MCF 10A (cell line): ENCODE results near the gene BRF1. TPM values are rescaled to one million over a fixed set of nuclear protein-coding genes. Genes with fewer than 3 reads are reported as not detected.

Experiments used
- BruUV-seq: library from RNA; stranded (reverse); fragments of 400-500 nt; replicated peaks from 2 replicates; lab custom pipeline; 2021; lab: Mats Ljungman, UMichigan
- CTCF ChIA-PET: fragments of 300-600 bp; sonication (Branson Sonifier 250); formaldehyde crosslinking; extraction: SDS; loops from one replicate; lab custom pipeline; 2021; ENCODE audit warnings: antibody characterized with exemption, inconsistent platforms; lab: Yijun Ruan, JAX
- POLR2A ChIA-PET: fragments of 300-600, 350-650 bp; sonication (Branson Sonifier 250); formaldehyde crosslinking; extraction: SDS; loops from one replicate; lab custom pipeline; 2020; ENCODE audit warnings: antibody characterized with exemption, inconsistent platforms; lab: Yijun Ruan, JAX
- DNase-seq: peaks from one replicate; pipeline ENCODE4 v3.0.0-alpha.2; 2018; ENCODE audit not compliant: unreplicated experiment
- H3K27ac Mint-ChIP-seq: one replicate; pipeline ENCODE4 v1.8.0; 2022; ENCODE audit warnings: mild to moderate bottlenecking, low read depth, mixed read lengths; ENCODE audit not compliant: unreplicated experiment
- H3K27me3 Mint-ChIP-seq: one replicate; pipeline ENCODE4 v1.8.0; 2022; ENCODE audit warnings: mixed read lengths; ENCODE audit not compliant: insufficient read depth, unreplicated experiment
- H3K36me3 Mint-ChIP-seq: one replicate; pipeline ENCODE4 v1.8.0; 2022; ENCODE audit warnings: mild to moderate bottlenecking, moderate library complexity, mixed read lengths; ENCODE audit not compliant: insufficient read depth, unreplicated experiment
- H3K4me1 Mint-ChIP-seq: one replicate; pipeline ENCODE4 v1.8.0; 2022; ENCODE audit warnings: mixed read lengths; ENCODE audit not compliant: insufficient read depth, unreplicated experiment
- H3K4me3 Mint-ChIP-seq: one replicate; pipeline ENCODE4 v1.8.0; 2022; ENCODE audit warnings: mild to moderate bottlenecking, moderate library complexity, mixed read lengths; ENCODE audit not compliant: unreplicated experiment
- H3K9me3 Mint-ChIP-seq: one replicate; pipeline ENCODE4 v1.8.0; 2022; ENCODE audit warnings: mixed read lengths; ENCODE audit not compliant: unreplicated experiment
- intact Hi-C: fragments of 100-400 bp; cut with micrococcal nuclease; formaldehyde crosslinking; loops from 2 replicates; pipeline ENCODE4 v1.14.1; 2022
- total RNA-seq: library from RNA; stranded (reverse); gene quantifications from 2 replicates; pipeline ENCODE4 v1.2.3, GENCODE V29; 2022
- TF ChIP-seq, protein P1 (sequence below): fragments of 200-600 bp; IDR thresholded peaks from one replicate; pipeline ENCODE4 v1.8.0; 2022; ENCODE audit warnings: antibody characterized with exemption, mild to moderate bottlenecking; ENCODE audit not compliant: unreplicated experiment

BRF1 gene
- total RNA-seq, 1 experiment from 2014 or later = 30.7 TPM

DNA sequence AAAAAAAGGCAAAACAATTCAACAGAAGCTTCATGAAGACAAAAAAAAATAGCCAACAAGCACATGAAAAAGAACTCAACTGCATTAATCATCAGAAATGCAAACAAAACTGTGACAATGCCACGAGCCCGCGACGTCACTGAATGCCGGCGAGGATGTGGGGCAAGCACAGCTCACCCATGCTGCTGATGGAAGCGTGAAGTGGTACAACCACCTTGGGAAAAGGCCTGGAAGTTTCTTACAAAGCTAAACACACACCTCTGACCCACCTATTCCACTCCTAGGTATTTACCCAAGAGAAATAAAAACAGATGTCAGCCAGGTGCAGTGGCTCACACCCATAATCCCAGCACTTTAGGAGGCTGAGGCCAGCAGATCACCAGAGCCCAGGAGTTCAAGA, 42.0 kb downstream of the BRF1 start:
- Mint-ChIP-seq H3K4me1 (no peaks in the 10 kb centered on the region), H3K27me3 (no peaks in the 10 kb centered on the region), H3K9me3 (no peaks in the 10 kb centered on the region), H3K4me3 (no peak overlapping the region), H3K27ac (no peak overlapping the region), H3K36me3 (peaks cover 38% of the 10 kb centered on the region)
- no TSS peak for BruUV-seq
- ChIA-PET POLR2A (interaction anchor here (0.6 kb wide), 1 partner anchor 80 kb away, joined by 3 read pairs; no protein-coding TSS in a partner anchor), CTCF (interaction anchor here (0.6 to 1.9 kb wide), 4 partner anchors 21 to 67 kb away, joined by 3 to 7 read pairs (median 4); no protein-coding TSS in a partner anchor)
- TF ChIP-seq, protein P1, sequence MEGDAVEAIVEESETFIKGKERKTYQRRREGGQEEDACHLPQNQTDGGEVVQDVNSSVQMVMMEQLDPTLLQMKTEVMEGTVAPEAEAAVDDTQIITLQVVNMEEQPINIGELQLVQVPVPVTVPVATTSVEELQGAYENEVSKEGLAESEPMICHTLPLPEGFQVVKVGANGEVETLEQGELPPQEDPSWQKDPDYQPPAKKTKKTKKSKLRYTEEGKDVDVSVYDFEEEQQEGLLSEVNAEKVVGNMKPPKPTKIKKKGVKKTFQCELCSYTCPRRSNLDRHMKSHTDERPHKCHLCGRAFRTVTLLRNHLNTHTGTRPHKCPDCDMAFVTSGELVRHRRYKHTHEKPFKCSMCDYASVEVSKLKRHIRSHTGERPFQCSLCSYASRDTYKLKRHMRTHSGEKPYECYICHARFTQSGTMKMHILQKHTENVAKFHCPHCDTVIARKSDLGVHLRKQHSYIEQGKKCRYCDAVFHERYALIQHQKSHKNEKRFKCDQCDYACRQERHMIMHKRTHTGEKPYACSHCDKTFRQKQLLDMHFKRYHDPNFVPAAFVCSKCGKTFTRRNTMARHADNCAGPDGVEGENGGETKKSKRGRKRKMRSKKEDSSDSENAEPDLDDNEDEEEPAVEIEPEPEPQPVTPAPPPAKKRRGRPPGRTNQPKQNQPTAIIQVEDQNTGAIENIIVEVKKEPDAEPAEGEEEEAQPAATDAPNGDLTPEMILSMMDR = no peak
- intact Hi-C loops = no loop called here
- no peak for DNase-seq

DNA sequence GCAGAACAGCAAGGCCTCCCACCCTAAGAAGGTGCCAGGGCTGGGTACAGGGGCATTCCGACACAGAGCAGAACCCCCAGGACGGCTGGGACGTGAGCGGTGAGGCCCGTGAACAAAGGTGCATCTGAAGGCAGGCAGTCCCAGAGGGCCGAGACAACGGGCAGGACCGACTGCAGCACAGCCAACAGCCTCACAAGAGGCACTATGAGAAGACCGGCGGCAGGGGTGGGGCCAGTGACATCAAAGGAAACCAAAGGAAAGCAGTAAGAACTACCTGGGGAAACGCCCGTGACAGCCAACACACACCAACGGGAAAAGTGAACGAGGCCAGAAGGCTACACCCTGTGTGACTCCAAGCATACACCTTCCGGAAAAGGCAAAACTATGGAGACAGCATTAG, 43.3 kb downstream of the BRF1 start:
- no peaks in the 10 kb centered on the region for H3K4me1 Mint-ChIP-seq
- no TSS peak for BruUV-seq
- TF ChIP-seq, protein P1 = no peak
- CTCF ChIA-PET = no interaction called here
- H3K36me3 Mint-ChIP-seq = peaks cover 27% of the 10 kb centered on the region
- intact Hi-C loops = no loop called here
- no peak overlapping the region for H3K27ac Mint-ChIP-seq
- POLR2A ChIA-PET = no interaction called here
- no peaks in the 10 kb centered on the region for H3K9me3 Mint-ChIP-seq
- no peaks in the 10 kb centered on the region for H3K27me3 Mint-ChIP-seq
- no peak overlapping the region for H3K4me3 Mint-ChIP-seq
- DNase-seq = no peak

DNA sequence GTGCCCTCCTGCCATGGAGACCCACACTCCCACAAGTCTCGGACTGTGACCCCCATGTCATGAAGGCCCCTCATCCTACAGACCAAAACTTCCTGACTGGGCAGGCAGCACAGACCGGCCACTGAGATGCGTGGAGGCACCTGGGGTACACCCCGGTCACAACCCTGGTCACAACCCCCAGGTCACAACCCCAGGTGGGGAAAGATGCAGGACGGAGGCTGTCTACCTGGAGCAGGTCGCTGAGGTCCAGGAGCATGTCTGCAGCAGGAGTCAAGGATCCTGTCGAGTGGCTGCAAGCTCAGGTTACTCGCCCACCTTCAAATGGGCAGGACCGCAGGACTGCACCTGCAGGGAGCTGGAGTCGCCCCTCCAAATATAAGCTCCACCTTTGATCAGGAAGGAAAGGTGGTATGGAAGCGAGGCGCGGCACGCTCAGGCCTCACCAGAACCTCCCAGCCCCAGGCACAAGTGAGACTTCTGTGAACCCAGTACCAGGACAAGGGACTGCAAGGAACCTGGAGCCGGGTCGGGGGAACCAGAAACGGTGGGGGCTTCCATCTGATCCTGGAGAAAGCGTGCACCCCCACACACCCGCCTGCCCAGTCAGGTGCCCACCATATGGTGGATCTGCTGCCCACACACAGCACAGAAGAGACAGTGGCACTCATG, 44.4 kb downstream of the BRF1 start:
- no peaks in the 10 kb centered on the region for H3K4me1 Mint-ChIP-seq
- intact Hi-C loops = no loop called here
- BruUV-seq = no TSS peak

DNA sequence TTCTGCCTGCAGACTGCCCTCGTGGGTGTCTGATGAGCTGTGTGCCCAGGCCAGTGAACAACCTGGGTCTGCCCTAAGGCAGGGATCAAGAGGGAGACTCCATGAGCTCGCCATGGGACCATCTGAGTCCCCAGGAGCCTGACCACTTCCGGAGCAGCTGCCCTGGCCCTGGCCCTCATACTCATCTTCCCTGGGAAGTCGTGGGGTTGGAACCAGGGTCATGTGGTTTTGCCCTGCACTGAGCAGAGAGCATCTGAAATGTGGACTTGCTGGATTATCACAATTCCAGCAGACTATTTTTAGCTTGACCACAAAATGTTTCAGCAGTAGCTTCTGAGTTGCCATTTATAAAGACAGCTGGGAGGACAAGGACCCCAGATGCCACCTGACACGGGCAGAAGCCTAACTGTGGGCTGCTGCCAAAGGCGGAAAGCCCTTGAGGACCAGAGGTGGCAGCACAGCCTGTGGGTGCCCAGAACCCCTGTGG, 45.7 kb downstream of the BRF1 start:
- CTCF ChIA-PET = interaction anchor here (0.6 to 1.0 kb wide), 3 partner anchors 26 to 149 kb away, joined by 3 read pairs; no protein-coding TSS in a partner anchor
- BruUV-seq = no TSS peak

More for the DNA sequence above, 44.4 kb downstream of the BRF1 start:
- no peak for DNase-seq
- H3K36me3 Mint-ChIP-seq = peaks cover 28% of the 10 kb centered on the region
- ChIA-PET CTCF (no interaction called here), POLR2A (interaction anchor here (1.2 kb wide), 1 partner anchor 9 kb away, joined by 4 read pairs; no protein-coding TSS in a partner anchor)
- H3K9me3 Mint-ChIP-seq = no peaks in the 10 kb centered on the region
- TF ChIP-seq, protein P1 = no peak
- H3K27ac Mint-ChIP-seq = no peak overlapping the region
- H3K4me3 Mint-ChIP-seq = no peak overlapping the region
- H3K27me3 Mint-ChIP-seq = no peaks in the 10 kb centered on the region

More for the DNA sequence above, 45.7 kb downstream of the BRF1 start:
- Mint-ChIP-seq H3K27me3 (no peaks in the 10 kb centered on the region), H3K36me3 (peaks cover 27% of the 10 kb centered on the region), H3K27ac (no peak overlapping the region), H3K4me3 (no peak overlapping the region), H3K4me1 (no peaks in the 10 kb centered on the region), H3K9me3 (no peaks in the 10 kb centered on the region)
- intact Hi-C loops = no loop called here
- no peak for DNase-seq
- POLR2A ChIA-PET = no interaction called here
- TF ChIP-seq, protein P1 = no peak
